ENCODE data around the gene AOPEP. TPM values are rescaled to one million over a fixed set of nuclear protein-coding genes. Genes with fewer than 3 reads are reported as not detected.
A peak's percentile ranks its signal among the peaks of the same experiment; 100 is the strongest.
"Not testable (repeated sequence)": the region's sequence is repeated elsewhere in the genome, so short reads cannot be mapped to it uniquely, and the experiment has no call there.

Gene AOPEP
- total RNA-seq, 2 donors from 2014 or later, result 5.5 to 13.0 TPM

DNA sequence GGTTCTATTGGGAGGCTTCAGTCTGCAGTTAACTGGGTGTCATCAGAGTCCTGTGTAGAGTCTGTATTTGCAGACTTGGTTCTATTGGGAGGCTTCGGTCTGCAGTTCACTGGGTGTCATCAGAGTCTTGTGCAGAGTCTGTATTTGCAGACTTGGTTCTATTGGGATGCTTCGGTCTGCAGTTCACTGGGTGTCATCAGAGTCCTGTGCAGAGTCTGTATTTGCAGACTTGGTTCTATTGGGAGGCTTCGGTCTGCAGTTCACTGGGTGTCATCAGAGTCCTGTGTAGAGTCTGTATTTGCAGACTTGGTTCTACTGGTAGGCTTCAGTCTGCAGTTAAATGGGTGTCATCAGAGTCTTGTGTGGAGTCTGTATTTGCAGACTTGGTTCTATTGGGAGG, 239.5 kb downstream of the AOPEP start:
- ATAC-seq; DNase-seq (ENCODE audit: low spot score in 2 of 2); H3K27ac Mint-ChIP-seq; H3K9me3 Mint-ChIP-seq; H3K36me3 Mint-ChIP-seq: not testable (repeated sequence)

DNA sequence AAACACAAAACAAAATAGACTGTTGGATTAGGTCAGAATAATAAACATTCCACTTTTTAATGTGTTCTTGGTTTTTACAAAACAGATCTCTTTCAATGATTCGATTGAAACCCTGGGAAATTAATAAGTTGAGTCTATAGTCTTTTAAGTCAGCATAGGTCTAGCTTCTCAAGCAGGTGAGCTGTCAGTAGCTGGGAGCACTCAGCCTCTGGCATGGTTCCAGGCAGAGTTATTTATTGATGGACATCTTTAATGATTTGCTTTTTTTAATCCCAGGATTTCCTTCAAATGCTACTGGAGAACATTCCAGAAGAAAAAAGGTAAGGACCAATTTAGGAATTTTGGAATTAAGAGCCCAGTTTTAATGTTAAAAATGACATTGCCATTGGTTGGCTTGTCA, 241.0 kb downstream of the AOPEP start:
- no peak for ATAC-seq
- no peak for DNase-seq (ENCODE audit: low spot score in 2 of 2)
- Mint-ChIP-seq H3K27ac (no peak overlapping the region), H3K36me3 (no peaks in the 10 kb centered on the region), H3K9me3 (no peaks in the 10 kb centered on the region)

DNA sequence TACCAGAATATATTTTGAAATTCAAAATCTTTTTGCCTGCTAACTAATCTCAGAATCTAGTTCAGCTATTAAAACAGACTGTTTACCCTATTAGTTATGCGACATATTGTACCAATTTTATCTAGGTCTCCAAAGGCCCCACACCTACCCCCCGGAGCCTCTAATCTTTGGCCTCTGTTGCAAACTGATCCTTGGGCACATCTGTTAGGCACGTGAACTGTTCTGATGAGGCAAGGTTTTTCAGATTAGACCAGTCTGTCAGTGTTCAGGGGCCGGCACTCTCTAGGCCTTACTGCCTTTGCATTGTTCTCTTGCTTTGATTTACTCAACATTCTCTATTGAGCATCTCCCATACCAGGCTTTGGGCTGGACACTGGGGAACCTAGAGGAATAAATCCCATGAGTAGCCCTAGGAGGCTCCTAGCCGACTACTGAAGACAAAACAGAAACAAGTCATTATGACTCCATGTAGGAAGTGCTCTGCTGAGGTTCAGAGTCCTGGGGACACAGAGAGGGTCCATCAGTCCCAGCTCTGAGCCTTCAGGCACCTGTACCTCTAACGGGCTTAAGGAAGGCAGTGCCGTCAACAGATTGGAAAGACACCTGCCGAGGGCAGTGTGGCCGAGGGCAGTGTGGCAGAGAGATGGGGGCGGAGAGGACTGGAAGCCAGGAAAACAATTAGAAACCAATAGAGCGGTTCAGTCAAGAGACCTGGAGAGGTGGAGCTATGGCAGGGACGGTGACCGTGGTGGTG, 245.1 kb downstream of the AOPEP start:
- no peak for ATAC-seq
- Mint-ChIP-seq H3K36me3 (no peaks in the 10 kb centered on the region), H3K27ac (peak overlapping the region in 1 of 2 donors; percentile 77), H3K9me3 (no peaks in the 10 kb centered on the region)
- no peak for DNase-seq (ENCODE audit: low spot score in 2 of 2)

DNA sequence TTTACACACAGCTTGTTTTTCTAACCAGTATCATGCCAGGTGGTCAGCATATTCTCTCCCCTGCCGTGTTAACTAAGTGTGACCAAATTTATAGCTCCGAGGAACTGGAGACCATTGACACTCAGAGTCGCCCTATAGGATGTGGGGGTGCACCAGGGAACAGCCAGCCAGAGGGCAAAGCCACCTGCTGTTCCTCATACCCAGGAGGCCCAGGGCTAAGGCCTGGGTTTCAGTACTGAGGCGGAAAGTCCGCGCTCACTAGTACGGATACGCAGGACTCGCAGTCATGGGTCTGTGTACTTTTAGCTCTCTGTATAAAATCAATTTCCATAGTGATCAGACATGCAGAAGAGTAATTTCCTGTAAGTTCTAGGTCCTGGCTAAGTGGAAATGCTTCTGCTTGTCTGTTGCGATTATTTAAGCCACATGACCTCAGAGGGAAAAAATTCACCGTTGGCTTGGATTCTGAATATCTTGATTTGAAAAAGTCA, 247.0 kb downstream of the AOPEP start:
- H3K36me3 Mint-ChIP-seq, result no peaks in the 10 kb centered on the region
- no peak for ATAC-seq
- DNase-seq (ENCODE audit: low spot score in 2 of 2), result no peak
- H3K27ac Mint-ChIP-seq, result peak overlapping the region in 1 of 2 donors; percentile 1
- no peaks in the 10 kb centered on the region for H3K9me3 Mint-ChIP-seq

- Mint-ChIP-seq H3K36me3 (no peaks in the 10 kb centered on the region), H3K27ac (peak overlapping the region; percentile 1 to 7), H3K9me3 (no peaks in the 10 kb centered on the region)
- DNase-seq (ENCODE audit: low spot score in 2 of 2) (no peak), ATAC-seq (no peak)
Observed at GRCh38 chr9:94974154-94974879, 247.8 kb downstream of the AOPEP start.

DNA sequence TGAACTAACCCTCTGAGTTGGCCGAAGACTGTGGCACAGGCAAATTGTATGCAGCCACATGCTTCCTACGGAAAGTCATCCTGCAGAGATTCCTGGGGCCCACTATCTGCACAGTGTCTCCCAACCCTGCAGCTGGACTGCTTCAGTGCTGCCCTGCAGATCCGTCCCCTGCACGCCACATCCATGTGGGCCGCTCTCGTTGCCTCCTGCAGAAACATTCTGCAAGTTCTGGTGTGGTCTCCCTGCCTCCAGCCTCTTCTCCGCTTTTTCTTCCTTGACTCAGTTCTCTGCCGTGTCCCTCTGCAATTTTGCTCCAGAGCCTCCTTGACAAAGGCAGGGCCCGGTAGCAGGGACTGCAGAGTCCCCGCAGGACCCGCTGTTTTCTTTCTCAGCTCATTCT, 249.0 kb downstream of the AOPEP start:
- Mint-ChIP-seq H3K27ac (no peak overlapping the region), H3K9me3 (no peaks in the 10 kb centered on the region), H3K36me3 (no peaks in the 10 kb centered on the region)
- ATAC-seq, result no peak
- DNase-seq (ENCODE audit: low spot score in 2 of 2), result no peak

DNA sequence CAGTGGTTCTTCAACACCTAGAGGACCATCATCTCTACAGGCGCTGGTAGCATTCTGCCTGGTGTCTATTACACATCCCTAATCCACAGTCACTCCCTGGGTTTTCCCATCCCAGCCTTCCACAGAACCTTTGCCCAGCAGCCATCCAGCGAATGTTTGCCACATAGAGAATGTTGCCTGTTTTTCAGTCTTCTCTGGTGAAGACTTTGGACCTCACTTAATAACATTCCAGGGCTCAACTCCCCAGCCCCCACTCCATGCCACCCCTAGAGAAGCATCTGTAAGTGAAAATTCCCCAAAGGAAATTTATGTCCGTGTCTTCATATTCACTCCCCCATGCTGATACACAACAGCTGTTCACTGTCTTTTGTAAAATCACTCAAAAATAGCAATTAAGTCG, 249.6 kb downstream of the AOPEP start:
- Mint-ChIP-seq H3K27ac (no peak overlapping the region), H3K9me3 (no peaks in the 10 kb centered on the region), H3K36me3 (no peaks in the 10 kb centered on the region)
- ATAC-seq (no peak), DNase-seq (ENCODE audit: low spot score in 2 of 2) (no peak)

GRCh38 chr9:94977416-94977815, 250.9 kb downstream of the AOPEP start:
- no peak for ATAC-seq
- no peaks in the 10 kb centered on the region for H3K9me3 Mint-ChIP-seq
- no peaks in the 10 kb centered on the region for H3K36me3 Mint-ChIP-seq
- DNase-seq (ENCODE audit: low spot score in 2 of 2), result no peak
- H3K27ac Mint-ChIP-seq, result no peak overlapping the region

DNA sequence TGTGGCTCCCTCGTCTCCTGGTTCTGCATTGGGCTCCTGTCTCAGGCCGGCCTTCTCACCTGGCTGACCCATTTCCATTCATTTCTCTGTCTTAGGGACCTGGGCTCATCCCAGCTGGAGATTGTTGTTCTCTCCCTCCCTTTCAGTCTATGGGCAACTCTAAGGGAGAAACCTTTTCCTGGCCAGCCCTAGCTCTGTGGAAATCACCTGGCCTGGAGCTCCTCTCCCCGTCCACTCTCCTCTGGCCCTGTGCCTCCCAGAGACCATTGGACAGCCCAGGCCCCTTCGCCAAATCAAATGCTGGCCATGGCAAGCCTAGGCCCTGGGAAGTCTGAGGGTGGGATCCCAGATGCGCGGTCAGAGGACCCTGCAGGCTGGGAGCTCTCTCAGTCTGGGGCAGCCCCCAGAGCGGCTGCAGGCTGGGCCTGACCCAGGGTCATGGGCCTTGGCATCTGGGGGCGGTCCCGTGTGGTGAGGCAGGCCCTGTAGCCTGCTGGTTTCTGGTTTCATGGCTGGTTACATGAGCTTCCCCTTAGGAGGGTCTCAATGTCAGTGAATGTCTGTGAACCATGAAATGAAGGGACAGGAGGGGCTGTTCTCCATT, 253.5 kb downstream of the AOPEP start:
- Mint-ChIP-seq H3K27ac (no peak overlapping the region), H3K36me3 (no peaks in the 10 kb centered on the region), H3K9me3 (no peaks in the 10 kb centered on the region)
- ATAC-seq, result no peak
- DNase-seq (ENCODE audit: low spot score in 2 of 2), result no peak

GRCh38 chr9:94980947-94981722, 254.6 kb downstream of the AOPEP start:
- Mint-ChIP-seq H3K27ac (no peak overlapping the region), H3K36me3 (no peaks in the 10 kb centered on the region), H3K9me3 (no peaks in the 10 kb centered on the region)
- no peak for DNase-seq (ENCODE audit: low spot score in 2 of 2)
- no peak for ATAC-seq

DNA sequence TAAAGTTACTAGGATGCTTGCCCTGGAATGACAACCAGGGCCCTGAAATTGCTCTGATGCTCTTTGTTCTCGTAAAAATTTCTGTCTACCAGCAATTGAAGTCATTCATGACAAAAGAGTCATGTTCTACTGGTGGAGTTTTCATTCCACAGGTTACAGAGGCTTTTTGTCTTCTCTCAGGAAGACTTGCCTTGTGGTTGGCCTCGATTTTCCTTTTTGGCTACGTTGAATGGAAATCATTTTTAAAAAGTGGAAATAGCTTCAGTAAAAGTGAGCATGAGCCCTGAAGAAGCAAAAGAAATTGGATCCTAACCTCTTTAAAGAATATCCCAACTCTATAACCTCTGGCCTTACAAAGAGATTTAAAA, 255.2 kb downstream of the AOPEP start:
- no peak overlapping the region for H3K27ac Mint-ChIP-seq
- no peak for DNase-seq (ENCODE audit: low spot score in 2 of 2)
- no peaks in the 10 kb centered on the region for H3K36me3 Mint-ChIP-seq
- H3K9me3 Mint-ChIP-seq, result no peaks in the 10 kb centered on the region
- ATAC-seq, result no peak

- Mint-ChIP-seq H3K9me3 (no peaks in the 10 kb centered on the region), H3K36me3 (no peaks in the 10 kb centered on the region), H3K27ac (no peak overlapping the region)
- ATAC-seq (peak in 1 of 2 donors; percentile 34), DNase-seq (ENCODE audit: low spot score in 2 of 2) (no peak)
Observed at GRCh38 chr9:94982211-94982610, 255.7 kb downstream of the AOPEP start.

GRCh38 chr9:94983552-94983951, 257.1 kb downstream of the AOPEP start:
- Mint-ChIP-seq H3K27ac (no peak overlapping the region), H3K36me3 (peaks cover 0 to 7% of the 10 kb centered on the region in 2 donors), H3K9me3 (no peaks in the 10 kb centered on the region)
- DNase-seq (ENCODE audit: low spot score in 2 of 2) (no peak), ATAC-seq (no peak)

GRCh38 chr9:94984891-94985476, 258.5 kb downstream of the AOPEP start:
- H3K9me3 Mint-ChIP-seq, result no peaks in the 10 kb centered on the region
- ATAC-seq (no peak), DNase-seq (ENCODE audit: low spot score in 2 of 2) (no peak)
- H3K36me3 Mint-ChIP-seq, result peaks cover 0 to 8% of the 10 kb centered on the region in 2 donors
- H3K27ac Mint-ChIP-seq, result no peak overlapping the region

DNA sequence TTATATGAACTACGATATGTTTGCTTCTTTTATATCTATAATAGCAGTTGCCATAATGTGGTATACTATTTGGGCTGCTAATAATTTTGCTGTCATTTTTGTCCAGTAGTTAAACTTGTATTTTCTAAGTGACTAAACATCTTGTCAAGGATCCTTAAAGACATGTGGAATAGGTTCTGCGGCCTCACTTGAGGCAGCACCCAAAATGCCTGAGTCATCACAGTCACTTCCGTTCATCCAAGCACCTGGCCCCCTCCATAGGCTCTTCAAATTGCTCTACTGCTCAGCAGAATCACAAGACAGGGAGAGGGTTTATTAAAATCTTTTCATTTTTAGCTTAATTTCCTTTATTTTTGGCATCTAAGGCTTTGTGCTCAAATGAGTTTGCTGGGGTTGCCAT, 259.1 kb downstream of the AOPEP start:
- H3K9me3 Mint-ChIP-seq, result no peaks in the 10 kb centered on the region
- no peak overlapping the region for H3K27ac Mint-ChIP-seq
- no peak for DNase-seq (ENCODE audit: low spot score in 2 of 2)
- ATAC-seq, result no peak
- H3K36me3 Mint-ChIP-seq, result peaks cover 0 to 8% of the 10 kb centered on the region in 2 donors

DNA sequence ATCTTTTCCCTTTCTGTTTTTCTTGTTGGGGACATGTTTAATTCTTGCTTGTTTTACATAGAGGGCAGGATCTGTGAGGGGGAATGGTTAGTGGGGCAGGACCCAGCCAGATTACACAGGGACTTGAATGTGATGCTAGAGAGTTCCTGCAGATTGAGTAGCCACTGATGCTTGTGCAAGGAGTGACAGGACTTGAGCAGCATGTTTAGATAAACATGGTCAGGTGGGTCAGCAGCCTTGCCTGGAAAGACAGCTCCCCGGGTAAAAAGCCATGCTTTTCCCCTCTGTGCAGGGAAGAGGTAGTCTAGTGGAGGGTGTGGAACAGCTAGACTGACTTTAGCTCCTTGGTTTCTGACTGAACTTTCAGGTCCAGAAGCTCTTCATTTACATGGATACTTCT, 261.2 kb downstream of the AOPEP start:
- ATAC-seq (no peak), DNase-seq (ENCODE audit: low spot score in 2 of 2) (no peak)
- Mint-ChIP-seq H3K36me3 (peaks cover 0 to 8% of the 10 kb centered on the region in 2 donors), H3K9me3 (no peaks in the 10 kb centered on the region), H3K27ac (no peak overlapping the region)

All from activated naive CD4-positive, alpha-beta T cell treated with anti-CD3 and anti-CD28 coated beads, Interleukin-2, amount 50 U/mL, for 72 hours (primary cell).